HepG2 (cell line): ENCODE results near the gene TOMM22. TPM values are rescaled to one million over a fixed set of nuclear protein-coding genes. Genes with fewer than 3 reads are reported as not detected.

ENCODE experiments used
- ATAC-seq: fragments of 200-7000 bp; cut with Tn5 transposase; 3 replicates; pipeline ENCODE4 v1.9.1; 2020; ENCODE audit warnings: mild to moderate bottlenecking, moderate library complexity
- BruUV-seq: library from RNA; stranded (reverse); fragments of 400-500 nt; replicated peaks from 2 replicates; lab custom pipeline; 2021; lab: Mats Ljungman, UMichigan
- CTCF ChIA-PET: fragments of 300-600 bp; formaldehyde crosslinking; extraction: SDS; loops from one replicate; lab custom pipeline; 2021; ENCODE audit warnings: low total read pairs, inconsistent platforms, low intra/inter-chr PET ratio; lab: Yijun Ruan, JAX
- POLR2A ChIA-PET: fragments of 350-600 bp; sonication (Branson Sonifier 250); formaldehyde crosslinking; loops from one replicate; lab custom pipeline; 2020; ENCODE audit warnings: antibody characterized with exemption, inconsistent platforms; lab: Yijun Ruan, JAX
- DNase-seq: peaks from one replicate; pipeline ENCODE4 v3.0.0-alpha.2; 2015; ENCODE audit warnings: low spot score
- FAIRE-seq: peaks from 3 replicates; lab custom pipeline; 2011; peaks lifted over from hg19 to GRCh38; lab: Jason Lieb, UNC
- H2AFZ ChIP-seq: one replicate; pipeline ENCODE4 v1.6.1; 2011; ENCODE audit warnings: low read length, inconsistent platforms
- H3K27ac ChIP-seq: fragments of 300-600 bp; 3 replicates; pipeline ENCODE4 v1.8.0; 2011; ENCODE audit warnings: mixed run types, mild to moderate bottlenecking, mixed read lengths, low read length, inconsistent platforms; ENCODE audit not compliant: insufficient read depth; ENCODE audit errors: extremely low read length
- H3K27me3 ChIP-seq, 2 experiments: fragments of 200-600 bp in 1 of 2; 2 replicates in 1 of 2; 3 replicates in 1 of 2; pipeline versions ENCODE4 v1.6.0 to v1.8.0; 2011; ENCODE audit warnings: low read length in 2 of 2, mild to moderate bottlenecking in 2 of 2, moderate library complexity in 2 of 2, inconsistent platforms in 1 of 2; ENCODE audit not compliant: insufficient read depth in 2 of 2, control insufficient read depth in 1 of 2
- H3K36me3 ChIP-seq, 2 experiments: fragments of 200-600 bp in 1 of 2; replicated peaks in 1 of 2; 2 replicates in 1 of 2; 3 replicates in 1 of 2; pipeline versions ENCODE4 v1.5.1 to v1.8.0; 2011; ENCODE audit warnings: low read length in 2 of 2, inconsistent platforms in 1 of 2; ENCODE audit not compliant: insufficient read depth in 2 of 2, control insufficient read depth in 1 of 2
- H3K4me1 ChIP-seq: 2 replicates; pipeline ENCODE4 v1.5.1; 2012; ENCODE audit warnings: low read length, inconsistent platforms; ENCODE audit not compliant: insufficient read depth
- H3K4me2 ChIP-seq: 2 replicates; pipeline ENCODE4 v1.6.0; 2011; ENCODE audit warnings: low read depth, low read length, inconsistent platforms
- H3K4me3 ChIP-seq, 3 experiments: fragments of 200-600 bp in 1 of 3; sonication (generic), shearing (Covaris generic) in 1 of 3; replicated peaks in 1 of 3; 2 replicates each; pipeline ENCODE4 v1.5.1; 2011 to 2016; ENCODE audit warnings: low read length in 3 of 3, inconsistent platforms in 2 of 3, low read depth in 2 of 3, mild to moderate bottlenecking in 2 of 3, control low read depth in 1 of 3, mixed read lengths in 1 of 3; ENCODE audit not compliant: insufficient read depth in 1 of 3
- H3K79me2 ChIP-seq: one replicate; pipeline ENCODE4 v1.6.1; 2011; ENCODE audit warnings: low read length, inconsistent platforms; ENCODE audit not compliant: insufficient read depth
- H3K9ac ChIP-seq: 2 replicates; pipeline ENCODE4 v1.6.0; 2011; ENCODE audit warnings: mild to moderate bottlenecking, low read depth, low read length, inconsistent platforms; ENCODE audit not compliant: insufficient read depth
- H3K9me3 ChIP-seq: 2 replicates; pipeline ENCODE4 v1.5.1; 2012; ENCODE audit warnings: mild to moderate bottlenecking, low read length
- H4K20me1 ChIP-seq: 2 replicates; pipeline ENCODE4 v1.6.0; 2011; ENCODE audit warnings: inconsistent platforms, mild to moderate bottlenecking, low read length, moderate library complexity; ENCODE audit not compliant: insufficient read depth
- AGO2 ChIP-seq: fragments of 200-400 bp; formaldehyde crosslinking; optimal IDR thresholded peaks from 2 replicates; pipeline ENCODE3; 2017; ENCODE audit warnings: mild to moderate bottlenecking, low read depth, low read length, moderate library complexity
- ARID3A ChIP-seq: IDR thresholded peaks from 2 replicates; pipeline ENCODE4 v1.6.1; 2012; ENCODE audit warnings: low read depth, low read length, improper control_type of control experiment
- PAF1 ChIP-seq: IDR thresholded peaks from 2 replicates; pipeline ENCODE4 v1.6.1; 2016; ENCODE audit warnings: missing genetic modification reagents, missing compliant biosample characterization
- POLR2A ChIP-seq, 2 experiments: IDR thresholded peaks; 2 replicates each; pipeline ENCODE4 v1.6.1; 2011; ENCODE audit warnings: low read depth in 2 of 2, low read length in 2 of 2, mild to moderate bottlenecking in 1 of 2, moderate library complexity in 1 of 2; ENCODE audit not compliant: insufficient read depth in 1 of 2
- POLR2AphosphoS2 ChIP-seq: IDR thresholded peaks from 2 replicates; pipeline ENCODE4 v1.6.1; 2011; ENCODE audit warnings: low read depth, low read length, improper control_type of control experiment
- POLR2AphosphoS5 ChIP-seq: IDR thresholded peaks from 2 replicates; pipeline ENCODE4 v1.6.1; 2012; ENCODE audit warnings: low read depth, low read length
- RBM22 ChIP-seq: fragments of 200-400 bp; formaldehyde crosslinking; optimal IDR thresholded peaks from 2 replicates; pipeline ENCODE3; 2017; ENCODE audit warnings: mild to moderate bottlenecking, low read length, moderate library complexity
- ZBTB25 ChIP-seq: IDR thresholded peaks from 2 replicates; pipeline ENCODE4 v1.6.1; 2018; ENCODE audit warnings: missing genetic modification reagents
- ZBTB4 ChIP-seq: sonication (generic); formaldehyde crosslinking; IDR thresholded peaks from 2 replicates; pipeline ENCODE4 v1.4.0; 2020; ENCODE audit warnings: missing genetic modification reagents, mild to moderate bottlenecking, borderline replicate concordance
- ZC3H13 ChIP-seq: sonication (generic); formaldehyde crosslinking; IDR thresholded peaks from 2 replicates; pipeline ENCODE4 v1.8.1; 2023; ENCODE audit warnings: mild to moderate bottlenecking, missing genetic modification reagents, moderate library complexity
- ZNF350 ChIP-seq: sonication (generic); formaldehyde crosslinking; IDR thresholded peaks from 2 replicates; pipeline ENCODE4 v1.4.0; 2020; ENCODE audit warnings: mild to moderate bottlenecking, low read depth, missing genetic modification reagents, borderline replicate concordance
- ZSCAN31 ChIP-seq: sonication (generic); formaldehyde crosslinking; IDR thresholded peaks from 2 replicates; pipeline ENCODE4 v1.5.0; 2020; ENCODE audit warnings: low read depth, mild to moderate bottlenecking, missing genetic modification reagents
- WGBS: methylation state at CpG from one replicate; pipeline ENCODE4 v1.1.6; 2017; ENCODE audit warnings: low lambda C conversion rate; 5-methylcytosine and 5-hydroxymethylcytosine counted together
- in situ Hi-C: cut with HindIII; loops from 2 replicates; pipeline ENCODE4 v1.10.0; 2017; ENCODE audit warnings: low pct_unique_long_range_greater_than_20kb; ENCODE audit not compliant: extremely low pct_ligation_motif_present
- intact Hi-C: fragments of 100-400 bp; cut with micrococcal nuclease; formaldehyde crosslinking; loops from one replicate; pipeline ENCODE4 v1.10.0; 2022; ENCODE audit not compliant: unreplicated experiment
- polyA plus RNA-seq, 8 experiments: library from polyadenylated mRNA; depleted of rRNA in 3 of 8; stranded (reverse) in 7 of 8; unstranded in 1 of 8; fragments of >200 nt; fragmentation: Illumina TruSeq in 4 of 8; extraction: Trizol in 4 of 8; gene quantifications; 2 replicates each; pipeline versions ENCODE4 v1.2.1 to v1.2.3, GENCODE V29; 2011 to 2016; ENCODE audit warnings: low read depth in 4 of 8, missing spikeins in 1 of 8, mixed read lengths in 1 of 8; ENCODE audit not compliant: insufficient read depth in 1 of 8
- total RNA-seq, 5 experiments: library from RNA; depleted of rRNA; stranded (reverse); fragments of >200 nt; fragmentation: Illumina TruSeq; extraction: Trizol; gene quantifications; 2 replicates each; pipeline ENCODE4 v1.2.3, GENCODE V29; 2016; ENCODE audit warnings: low read depth in 1 of 5

TOMM22 gene
- total and polyA plus RNA-seq, 2 of the 13 experiments (the other 11 are each of a cell fraction or from before 2014, with no cell fraction given): 46.9 to 118 TPM

GRCh38 chr22:38733329-38733723 lies 51.6 kb downstream of the TOMM22 start (continued):
- peak; percentile 76; the same call in 1 of the 2 replicates for TF ChIP-seq PAF1 (CRISPR knock-in tag)

GRCh38 chr22:38733724-38734381 lies 52.1 kb downstream of the TOMM22 start:
- BruUV-seq: TSS peak; percentile 8
- H3K27ac ChIP-seq: peak overlapping the region; percentile 15
- peak; percentile 1; the same call in 1 of the 3 replicates for ATAC-seq

More at GRCh38 chr22:38733724-38734381, 52.1 kb downstream of the TOMM22 start:
- WGBS: 78% methylated on average over 4 of the region's 8 CpGs
- no peak overlapping the region for H2AFZ ChIP-seq
- H3K9me3 ChIP-seq: no peaks in the 10 kb centered on the region
- POLR2A ChIA-PET: interaction anchor here (0.8 to 3.4 kb wide), 5 partner anchors 13 to 32 kb away, joined by 3 to 22 read pairs (median 4); no protein-coding TSS in a partner anchor
- peaks cover 11% of the 10 kb centered on the region; the same call in 1 of the 2 replicates for H4K20me1 ChIP-seq
- intact Hi-C loops (loop anchor here (1.0 kb wide), 1 partner anchor 32 kb away; no protein-coding TSS in a partner anchor), in situ Hi-C loops (no loop called here)
- H3K4me2 ChIP-seq: no peak overlapping the region
- H3K79me2 ChIP-seq: no peaks in the 10 kb centered on the region
- peaks cover 17% of the 10 kb centered on the region for H3K4me1 ChIP-seq
- FAIRE-seq (no peak), DNase-seq (no peak)
- CTCF ChIA-PET: interaction anchor here (1.2 to 2.4 kb wide), 2 partner anchors 32 to 135 kb away, joined by 3 to 9 read pairs; no protein-coding TSS in a partner anchor
- no peak overlapping the region for H3K9ac ChIP-seq
- H3K27me3 ChIP-seq: no peaks in the 10 kb centered on the region; a peak in 1 of 5 replicates
- TF ChIP-seq ZBTB25 (CRISPR knock-in tag): no peak
- 0 out of 2 replicates have a peak, but pooled peaks have one; percentile 37 for TF ChIP-seq ZBTB4 (CRISPR knock-in tag)
- TF ChIP-seq POLR2AphosphoS2: 0 out of 2 replicates have a peak, but pooled peaks have one; percentile 29
- peak; percentile 7 for TF ChIP-seq AGO2
- TF ChIP-seq ZNF350 (CRISPR knock-in tag): 0 out of 2 replicates have a peak, but pooled peaks have one; percentile 45
- peak in 1 of 2 experiments; percentile 48; a peak in 2 of 4 replicates for TF ChIP-seq POLR2A (IDR thresholded peaks at IDR 0.05; ENCODE audit: insufficient read depth in 1 of 2, low read depth in 2 of 2, low read length in 2 of 2)
- TF ChIP-seq RBM22: peak; percentile 47
- TF ChIP-seq ZC3H13: no peak
- TF ChIP-seq ZSCAN31 (CRISPR knock-in tag): 0 out of 2 replicates have a peak, but pooled peaks have one; percentile 29
- TF ChIP-seq ARID3A: no peak
- TF ChIP-seq POLR2AphosphoS5: peak; percentile 3; the same call in 1 of the 2 replicates
- no peak overlapping the region for H3K4me3 ChIP-seq
- peaks cover 28 to 54% of the 10 kb centered on the region in 2 experiments for H3K36me3 ChIP-seq
